Measurements from ENCODE around the gene ADAMTS12. TPM values are rescaled to one million over a fixed set of nuclear protein-coding genes. Genes with fewer than 3 reads are reported as not detected.

The ADAMTS12 gene
- total RNA-seq, 1 experiment from 2014 or later: 6.2 TPM

DNA sequence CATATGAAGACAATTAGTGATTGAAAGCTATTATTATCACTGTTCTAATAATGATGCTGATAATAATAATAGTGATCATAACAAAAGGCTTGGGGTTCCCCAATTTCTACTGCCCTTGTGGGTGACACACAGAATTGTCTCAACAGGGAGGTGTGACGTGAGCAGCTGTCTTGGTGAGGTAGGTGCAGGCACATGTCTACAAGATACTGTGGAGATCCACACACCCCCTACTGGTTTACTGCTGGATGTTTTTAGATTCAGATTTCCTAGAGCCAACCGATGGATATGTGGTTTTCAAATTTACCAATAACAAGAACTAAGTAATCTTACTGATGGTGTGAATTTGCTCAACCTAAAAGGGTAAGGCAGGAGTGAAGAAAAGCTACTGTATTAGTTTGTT is 312.0 kb downstream of the ADAMTS12 start:
- no peak overlapping the region for H2AK5ac ChIP-seq (ENCODE audit: insufficient read length, low read length)
- H3K27me3 Mint-ChIP-seq (ENCODE audit: low read depth): no peaks in the 10 kb centered on the region

More for the DNA sequence above, 312.0 kb downstream of the ADAMTS12 start:
- H3K36me3 Mint-ChIP-seq (ENCODE audit: insufficient read depth in 1 of 3, low read depth in 3 of 3): peaks cover 0 to 9% (median 4%) of the 10 kb centered on the region in 3 experiments; a peak in 5 of 7 replicates
- H3K4me3 Mint-ChIP-seq: no peak overlapping the region
- no peaks in the 10 kb centered on the region for H3K27me3 ChIP-seq (ENCODE audit: insufficient read depth, low read length)
- DNase-seq: no peak
- no peaks in the 10 kb centered on the region for H3K79me2 ChIP-seq (ENCODE audit: insufficient read depth, low read length)
- H3T11ph ChIP-seq (ENCODE audit: low read length): no peak overlapping the region
- no peak overlapping the region for H2BK12ac ChIP-seq (ENCODE audit: insufficient read length, low read depth, low read length)
- H2BK120ac ChIP-seq (ENCODE audit: low read depth, low read length, poor library complexity, severe bottlenecking): no peak overlapping the region
- H2BK20ac ChIP-seq (ENCODE audit: low read depth, low read length, poor library complexity, severe bottlenecking): no peak overlapping the region
- H3K4me2 ChIP-seq (ENCODE audit: insufficient read depth, insufficient read length, low read length): no peak overlapping the region
- H3K4ac ChIP-seq (ENCODE audit: low read depth, low read length): no peak overlapping the region
- H4K5ac ChIP-seq (ENCODE audit: insufficient read length, low read depth, low read length): no peak overlapping the region
- no peak overlapping the region for H4K8ac ChIP-seq (replicated peaks; ENCODE audit: insufficient read length, low read depth, low read length)
- peaks cover 0 to 3% of the 10 kb centered on the region in 2 experiments; a peak in 1 of 5 replicates for H3K9me3 Mint-ChIP-seq
- no peak overlapping the region for H3K9ac ChIP-seq (ENCODE audit: extremely low read depth, insufficient read length, low read length)
- no peak overlapping the region for H3K23ac ChIP-seq (ENCODE audit: insufficient read length, low read depth, low read length)
- H3K23me2 ChIP-seq (ENCODE audit: insufficient read length, low read depth, low read length, poor library complexity, severe bottlenecking): no peaks in the 10 kb centered on the region
- no peak overlapping the region for H3K27ac ChIP-seq (ENCODE audit: insufficient read length, low read depth, low read length)
- H3K14ac ChIP-seq (ENCODE audit: insufficient read depth, low read length): no peak overlapping the region
- no peak overlapping the region for H3K56ac ChIP-seq (ENCODE audit: insufficient read length, low read depth, low read length)
- H2BK5ac ChIP-seq (ENCODE audit: insufficient read length, low read length): no peak overlapping the region
- no peaks in the 10 kb centered on the region for H3K79me1 ChIP-seq (ENCODE audit: insufficient read depth, low read depth, low read length, poor library complexity, severe bottlenecking)
- H2BK15ac ChIP-seq (ENCODE audit: low read depth, low read length): no peak overlapping the region
- H3K9me3 ChIP-seq (ENCODE audit: control insufficient read depth, low read depth, low read length): no peaks in the 10 kb centered on the region
- no CpG with 5 or more reads among the region's 2 CpGs for WGBS (ENCODE audit: extremely low coverage, insufficient read length, low lambda C conversion rate)
- H3K27ac Mint-ChIP-seq: no peak overlapping the region
- no peaks in the 10 kb centered on the region for H3K4me1 ChIP-seq (ENCODE audit: insufficient read depth, low read length)
- no peak overlapping the region for H4K91ac ChIP-seq (ENCODE audit: insufficient read length, low read depth, low read length)
- no peaks in the 10 kb centered on the region for H4K20me1 ChIP-seq (ENCODE audit: control insufficient read depth, insufficient read depth, insufficient read length)
- H3K18ac ChIP-seq (ENCODE audit: insufficient read length, low read depth, low read length): no peak overlapping the region
- H2AFZ ChIP-seq (ENCODE audit: low read length): no peak overlapping the region
- TF ChIP-seq, protein P1, sequence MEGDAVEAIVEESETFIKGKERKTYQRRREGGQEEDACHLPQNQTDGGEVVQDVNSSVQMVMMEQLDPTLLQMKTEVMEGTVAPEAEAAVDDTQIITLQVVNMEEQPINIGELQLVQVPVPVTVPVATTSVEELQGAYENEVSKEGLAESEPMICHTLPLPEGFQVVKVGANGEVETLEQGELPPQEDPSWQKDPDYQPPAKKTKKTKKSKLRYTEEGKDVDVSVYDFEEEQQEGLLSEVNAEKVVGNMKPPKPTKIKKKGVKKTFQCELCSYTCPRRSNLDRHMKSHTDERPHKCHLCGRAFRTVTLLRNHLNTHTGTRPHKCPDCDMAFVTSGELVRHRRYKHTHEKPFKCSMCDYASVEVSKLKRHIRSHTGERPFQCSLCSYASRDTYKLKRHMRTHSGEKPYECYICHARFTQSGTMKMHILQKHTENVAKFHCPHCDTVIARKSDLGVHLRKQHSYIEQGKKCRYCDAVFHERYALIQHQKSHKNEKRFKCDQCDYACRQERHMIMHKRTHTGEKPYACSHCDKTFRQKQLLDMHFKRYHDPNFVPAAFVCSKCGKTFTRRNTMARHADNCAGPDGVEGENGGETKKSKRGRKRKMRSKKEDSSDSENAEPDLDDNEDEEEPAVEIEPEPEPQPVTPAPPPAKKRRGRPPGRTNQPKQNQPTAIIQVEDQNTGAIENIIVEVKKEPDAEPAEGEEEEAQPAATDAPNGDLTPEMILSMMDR (conservative IDR thresholded peaks at IDR 0.05): no peak
- H3K4me1 Mint-ChIP-seq: peaks cover 3% of the 10 kb centered on the region in 2 experiments; a peak in 2 of 4 replicates

Data from H9 (cell line).